ENCODE measurements around the gene CFAP73. TPM values are rescaled to one million over a fixed set of nuclear protein-coding genes. Genes with fewer than 3 reads are reported as not detected.

The CFAP73 gene
- total RNA-seq, 2 donors from 2014 or later: not detected

GRCh38 chr12:113162102-113163029, 12.8 kb downstream of the CFAP73 start:
- DNase-seq (ENCODE audit: low spot score) (no peak), ATAC-seq (ENCODE audit: insufficient number of reproducible peaks, low FRiP score, low read depth) (no peak)
- no peak overlapping the region for H3K4me3 ChIP-seq
- TF ChIP-seq, protein P1, sequence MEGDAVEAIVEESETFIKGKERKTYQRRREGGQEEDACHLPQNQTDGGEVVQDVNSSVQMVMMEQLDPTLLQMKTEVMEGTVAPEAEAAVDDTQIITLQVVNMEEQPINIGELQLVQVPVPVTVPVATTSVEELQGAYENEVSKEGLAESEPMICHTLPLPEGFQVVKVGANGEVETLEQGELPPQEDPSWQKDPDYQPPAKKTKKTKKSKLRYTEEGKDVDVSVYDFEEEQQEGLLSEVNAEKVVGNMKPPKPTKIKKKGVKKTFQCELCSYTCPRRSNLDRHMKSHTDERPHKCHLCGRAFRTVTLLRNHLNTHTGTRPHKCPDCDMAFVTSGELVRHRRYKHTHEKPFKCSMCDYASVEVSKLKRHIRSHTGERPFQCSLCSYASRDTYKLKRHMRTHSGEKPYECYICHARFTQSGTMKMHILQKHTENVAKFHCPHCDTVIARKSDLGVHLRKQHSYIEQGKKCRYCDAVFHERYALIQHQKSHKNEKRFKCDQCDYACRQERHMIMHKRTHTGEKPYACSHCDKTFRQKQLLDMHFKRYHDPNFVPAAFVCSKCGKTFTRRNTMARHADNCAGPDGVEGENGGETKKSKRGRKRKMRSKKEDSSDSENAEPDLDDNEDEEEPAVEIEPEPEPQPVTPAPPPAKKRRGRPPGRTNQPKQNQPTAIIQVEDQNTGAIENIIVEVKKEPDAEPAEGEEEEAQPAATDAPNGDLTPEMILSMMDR (IDR thresholded peaks at IDR 0.05): no peak
- H3K27me3 ChIP-seq (replicated peaks; ENCODE audit: insufficient read depth): no peaks in the 10 kb centered on the region
- peaks cover 78% of the 10 kb centered on the region for H3K36me3 ChIP-seq
- H3K4me1 ChIP-seq (ENCODE audit: control insufficient read depth in 1 of 2, low read depth in 2 of 2): no peaks in the 10 kb centered on the region
- H3K9me3 ChIP-seq: no peaks in the 10 kb centered on the region
- no peak overlapping the region for H3K27ac ChIP-seq

DNA sequence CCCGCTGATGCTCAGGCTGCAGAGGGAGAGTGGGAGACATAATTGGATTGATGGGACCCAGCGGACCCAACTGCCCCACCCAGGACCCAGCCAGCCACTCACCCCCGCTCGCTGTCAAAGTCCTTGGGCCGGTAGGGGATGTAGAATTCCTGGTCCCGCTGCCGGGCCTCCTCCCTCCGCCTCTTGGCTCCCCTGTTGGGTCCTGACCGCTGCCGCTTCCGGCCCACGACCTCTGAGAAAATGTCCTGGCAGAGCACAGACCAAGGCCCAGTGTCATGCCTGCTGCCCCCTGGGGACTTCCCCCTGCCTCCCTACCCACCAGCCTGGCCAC, 13.5 kb downstream of the CFAP73 start:
- H3K27ac ChIP-seq: no peak overlapping the region
- DNase-seq (ENCODE audit: low spot score) (no peak), ATAC-seq (ENCODE audit: insufficient number of reproducible peaks, low FRiP score, low read depth) (no peak)
- H3K9me3 ChIP-seq: no peaks in the 10 kb centered on the region
- H3K4me3 ChIP-seq: no peak overlapping the region
- no peaks in the 10 kb centered on the region for H3K4me1 ChIP-seq (ENCODE audit: control insufficient read depth in 1 of 2, low read depth in 2 of 2)
- H3K27me3 ChIP-seq (replicated peaks; ENCODE audit: insufficient read depth): no peaks in the 10 kb centered on the region
- H3K36me3 ChIP-seq: peaks cover 77% of the 10 kb centered on the region
- TF ChIP-seq, protein P1 (IDR thresholded peaks at IDR 0.05): no peak

DNA sequence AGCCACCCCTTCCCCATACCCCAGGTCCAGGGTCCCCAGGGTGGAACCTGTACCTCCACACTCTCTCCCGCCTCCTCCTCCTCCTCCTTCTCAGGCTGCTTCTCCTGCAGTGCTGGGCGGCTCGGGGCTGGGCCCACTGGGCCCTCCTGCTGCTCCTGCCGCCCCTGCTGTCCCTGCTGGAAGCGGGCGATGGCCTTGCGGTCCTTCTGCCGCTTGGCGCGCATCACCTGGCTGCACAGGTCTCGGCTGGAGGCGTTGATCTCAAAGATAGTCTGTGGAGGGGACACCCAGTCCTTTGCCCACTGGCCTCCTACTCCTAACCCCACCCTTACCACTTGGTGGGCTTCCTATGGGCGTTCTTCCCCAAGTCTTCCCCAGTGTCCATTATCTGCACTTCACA, 14.5 kb downstream of the CFAP73 start:
- H3K36me3 ChIP-seq: peaks cover 78% of the 10 kb centered on the region
- no peaks in the 10 kb centered on the region for H3K9me3 ChIP-seq

DNA sequence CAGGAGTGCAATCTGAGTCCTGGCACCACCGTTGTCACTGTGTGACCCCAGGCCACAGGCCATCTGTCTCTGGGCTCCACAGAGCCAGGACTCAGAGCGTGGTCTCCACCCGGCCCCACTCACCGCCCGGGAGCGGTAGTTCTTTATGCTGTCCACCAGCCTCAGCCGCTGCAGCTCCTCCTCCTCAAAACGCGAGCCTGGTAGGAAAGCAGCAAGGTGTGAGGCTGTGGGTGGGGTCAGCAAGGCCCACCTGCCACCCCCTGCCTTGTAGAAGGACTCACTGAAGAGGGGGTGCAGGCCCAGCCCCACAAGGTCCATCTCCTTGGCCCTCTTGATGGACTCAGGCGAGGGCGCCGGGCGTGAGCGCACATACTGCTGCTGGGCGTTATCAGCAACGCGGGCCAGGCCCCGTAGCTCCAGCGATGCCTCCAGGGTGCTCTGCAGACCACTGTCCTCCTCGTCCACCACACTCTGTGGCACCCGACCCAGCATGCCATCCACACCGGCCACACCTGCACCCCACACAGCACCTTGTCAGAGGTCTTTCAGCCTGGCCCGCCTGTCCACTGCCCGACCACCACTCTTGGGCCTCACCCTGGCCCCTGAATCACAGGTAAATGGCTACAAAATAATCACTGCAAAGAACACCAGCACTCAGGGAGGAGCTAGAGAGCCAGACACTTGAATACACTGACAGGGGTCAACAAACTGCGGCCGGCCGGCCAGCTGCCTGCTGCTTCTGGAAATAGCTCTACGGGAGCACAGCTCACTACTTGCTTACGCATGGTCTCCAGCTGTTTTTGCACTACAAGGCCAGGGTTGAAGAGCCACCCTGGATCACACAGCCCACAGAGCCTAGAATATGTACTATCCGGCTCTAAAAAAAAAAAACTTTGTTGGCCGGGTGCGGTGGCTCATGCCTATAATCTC, 16.3 kb downstream of the CFAP73 start:
- no peak for ATAC-seq (ENCODE audit: insufficient number of reproducible peaks, low FRiP score, low read depth)
- H3K36me3 ChIP-seq: peaks cover 80% of the 10 kb centered on the region
- no peak for DNase-seq (ENCODE audit: low spot score)
- H3K9me3 ChIP-seq: no peaks in the 10 kb centered on the region
- no peak overlapping the region for H3K4me3 ChIP-seq
- H3K4me1 ChIP-seq (ENCODE audit: control insufficient read depth in 1 of 2, low read depth in 2 of 2): no peaks in the 10 kb centered on the region
- H3K27me3 ChIP-seq (replicated peaks; ENCODE audit: insufficient read depth): no peaks in the 10 kb centered on the region
- TF ChIP-seq, protein P1 (IDR thresholded peaks at IDR 0.05): no peak
- no peak overlapping the region for H3K27ac ChIP-seq

More for the DNA sequence above, 14.5 kb downstream of the CFAP73 start:
- Histone ChIP-seq H3K27ac (no peak overlapping the region), H3K27me3 (replicated peaks; ENCODE audit: insufficient read depth) (no peaks in the 10 kb centered on the region), H3K4me3 (no peak overlapping the region), H3K4me1 (ENCODE audit: control insufficient read depth in 1 of 2, low read depth in 2 of 2) (no peaks in the 10 kb centered on the region)
- ATAC-seq (ENCODE audit: insufficient number of reproducible peaks, low FRiP score, low read depth): no peak
- TF ChIP-seq, protein P1 (IDR thresholded peaks at IDR 0.05): no peak
- DNase-seq (ENCODE audit: low spot score): no peak

GRCh38 chr12:113167868-113168267, 18.3 kb downstream of the CFAP73 start:
- no peaks in the 10 kb centered on the region for H3K27me3 ChIP-seq (replicated peaks; ENCODE audit: insufficient read depth)
- H3K9me3 ChIP-seq: no peaks in the 10 kb centered on the region
- TF ChIP-seq, protein P1 (IDR thresholded peaks at IDR 0.05): no peak
- H3K4me1 ChIP-seq (ENCODE audit: control insufficient read depth in 1 of 2, low read depth in 2 of 2): no peaks in the 10 kb centered on the region
- no peak for ATAC-seq (ENCODE audit: insufficient number of reproducible peaks, low FRiP score, low read depth)
- H3K4me3 ChIP-seq: no peak overlapping the region
- no peak for DNase-seq (ENCODE audit: low spot score)
- H3K27ac ChIP-seq: no peak overlapping the region
- H3K36me3 ChIP-seq: peaks cover 88% of the 10 kb centered on the region

Data from thoracic aorta (tissue), 2 donors.